ENCODE results near the gene FBXL7.

The FBXL7 gene

DNA sequence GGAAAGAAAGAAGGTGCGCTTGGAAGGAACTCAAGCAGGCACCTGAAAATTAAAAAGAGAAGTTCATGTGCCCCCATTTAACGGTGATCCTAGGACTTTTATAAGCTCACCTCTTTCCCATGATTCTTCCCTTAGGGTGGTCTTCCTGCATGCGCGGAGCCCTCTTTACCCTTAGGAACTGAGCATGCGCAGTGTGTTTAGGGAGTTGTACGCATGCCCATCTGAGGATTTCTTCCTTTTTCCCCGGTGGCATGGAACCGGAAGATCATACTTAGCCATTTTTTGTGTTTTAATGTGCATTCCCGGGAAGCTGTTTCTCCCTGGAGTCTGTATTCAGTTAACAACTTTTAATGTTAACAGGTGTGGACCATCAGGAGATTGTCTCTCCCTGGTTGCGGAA lies 119.0 kb downstream of the FBXL7 start:
- Histone ChIP-seq H3F3A (ENCODE audit: insufficient read depth) (no peaks in the 10 kb centered on the region), H3K27me3 (ENCODE audit: low read length) (no peaks in the 10 kb centered on the region), H4K20me1 (ENCODE audit: low read depth, low read length) (no peaks in the 10 kb centered on the region), H3K36me3 (ENCODE audit: low read length) (no peaks in the 10 kb centered on the region), H3K4me3 (ENCODE audit: insufficient read depth, low read length, poor library complexity, severe bottlenecking) (no peak overlapping the region), H3K4me2 (ENCODE audit: low read depth, low read length, poor library complexity, severe bottlenecking) (no peak overlapping the region), H3K9me3 (ENCODE audit: insufficient read depth, low read length) (no peaks in the 10 kb centered on the region), H3K27ac (ENCODE audit: low read depth, low read length) (no peak overlapping the region), H3K9ac (ENCODE audit: low read length) (no peak overlapping the region), H2AFZ (ENCODE audit: low read depth, low read length, severe bottlenecking) (no peak overlapping the region), H3K9me2 (replicated peaks; ENCODE audit: insufficient read depth, low read length) (no peaks in the 10 kb centered on the region), H3K79me2 (ENCODE audit: insufficient read depth, low read length) (no peaks in the 10 kb centered on the region)
- TF ChIP-seq CTCF (IDR thresholded peaks at IDR 0.05; ENCODE audit: insufficient read depth, low read length, poor library complexity, severe bottlenecking) (no peak), EZH2phosphoT487 (conservative IDR thresholded peaks at IDR 0.05; ENCODE audit: low read length) (no peak)

DNA sequence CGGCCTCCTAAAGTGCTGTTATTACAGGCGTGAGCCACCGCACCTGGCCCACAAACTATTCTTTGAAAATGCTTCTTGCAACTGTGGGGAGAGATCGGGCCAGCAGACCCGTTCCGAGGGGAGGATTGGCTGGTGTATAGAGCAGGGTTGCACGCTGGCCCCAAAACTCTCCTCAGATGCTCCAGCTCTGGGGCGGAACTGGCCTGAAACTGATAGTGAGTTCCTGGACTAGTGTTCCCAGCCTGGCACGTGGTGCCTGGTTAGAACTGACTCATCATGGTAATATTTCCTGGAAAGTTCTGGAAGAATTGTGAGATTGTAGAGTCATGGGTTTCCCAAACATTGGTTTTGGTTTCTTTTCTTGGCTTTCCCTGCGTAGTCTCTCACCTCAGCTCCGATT lies 120.5 kb downstream of the FBXL7 start:
- Histone ChIP-seq H3K79me2 (ENCODE audit: insufficient read depth, low read length) (no peaks in the 10 kb centered on the region), H3K9me2 (replicated peaks; ENCODE audit: insufficient read depth, low read length) (no peaks in the 10 kb centered on the region), H3K4me2 (ENCODE audit: low read depth, low read length, poor library complexity, severe bottlenecking) (no peak overlapping the region), H3K27me3 (ENCODE audit: low read length) (no peaks in the 10 kb centered on the region), H3K9me3 (ENCODE audit: insufficient read depth, low read length) (no peaks in the 10 kb centered on the region), H4K20me1 (ENCODE audit: low read depth, low read length) (no peaks in the 10 kb centered on the region), H3K36me3 (ENCODE audit: low read length) (no peaks in the 10 kb centered on the region), H2AFZ (ENCODE audit: low read depth, low read length, severe bottlenecking) (no peak overlapping the region), H3K4me3 (ENCODE audit: insufficient read depth, low read length, poor library complexity, severe bottlenecking) (no peak overlapping the region), H3K27ac (ENCODE audit: low read depth, low read length) (no peak overlapping the region), H3F3A (ENCODE audit: insufficient read depth) (no peaks in the 10 kb centered on the region), H3K9ac (ENCODE audit: low read length) (no peak overlapping the region)
- TF ChIP-seq EZH2phosphoT487 (conservative IDR thresholded peaks at IDR 0.05; ENCODE audit: low read length), result no peak
- TF ChIP-seq CTCF (IDR thresholded peaks at IDR 0.05; ENCODE audit: insufficient read depth, low read length, poor library complexity, severe bottlenecking), result no peak

DNA sequence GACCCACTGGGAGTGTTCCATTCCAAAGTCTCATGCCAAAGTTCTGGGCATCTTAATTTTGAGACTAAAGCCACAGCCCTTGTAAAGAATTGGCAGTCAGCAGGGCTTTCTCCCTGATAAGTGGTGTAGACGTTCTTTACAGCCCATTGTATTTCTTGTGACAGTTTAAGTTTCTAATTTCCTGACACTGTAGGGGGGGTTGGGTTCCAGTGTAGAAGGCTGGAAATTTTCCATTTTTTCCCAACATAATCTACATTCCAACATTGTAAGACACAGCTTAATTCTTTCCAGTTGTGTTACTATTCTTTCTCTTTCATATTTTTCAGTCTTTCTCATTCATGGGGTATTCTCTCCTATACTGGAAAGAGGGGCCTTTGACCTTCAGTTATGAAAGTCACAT lies 121.1 kb downstream of the FBXL7 start:
- no peaks in the 10 kb centered on the region for H3K27me3 ChIP-seq (ENCODE audit: low read length)
- no peak for TF ChIP-seq CTCF (IDR thresholded peaks at IDR 0.05; ENCODE audit: insufficient read depth, low read length, poor library complexity, severe bottlenecking)
- TF ChIP-seq EZH2phosphoT487 (conservative IDR thresholded peaks at IDR 0.05; ENCODE audit: low read length), result no peak
- H3K9ac ChIP-seq (ENCODE audit: low read length), result no peak overlapping the region
- H3K4me2 ChIP-seq (ENCODE audit: low read depth, low read length, poor library complexity, severe bottlenecking), result no peak overlapping the region
- no peak overlapping the region for H3K27ac ChIP-seq (ENCODE audit: low read depth, low read length)
- H2AFZ ChIP-seq (ENCODE audit: low read depth, low read length, severe bottlenecking), result no peak overlapping the region
- H3K4me3 ChIP-seq (ENCODE audit: insufficient read depth, low read length, poor library complexity, severe bottlenecking), result no peak overlapping the region
- no peaks in the 10 kb centered on the region for H3K36me3 ChIP-seq (ENCODE audit: low read length)
- no peaks in the 10 kb centered on the region for H3K9me2 ChIP-seq (replicated peaks; ENCODE audit: insufficient read depth, low read length)
- no peaks in the 10 kb centered on the region for H3K9me3 ChIP-seq (ENCODE audit: insufficient read depth, low read length)
- H3K79me2 ChIP-seq (ENCODE audit: insufficient read depth, low read length), result no peaks in the 10 kb centered on the region
- no peaks in the 10 kb centered on the region for H3F3A ChIP-seq (ENCODE audit: insufficient read depth)
- no peaks in the 10 kb centered on the region for H4K20me1 ChIP-seq (ENCODE audit: low read depth, low read length)

- Histone ChIP-seq H3K9me2 (replicated peaks; ENCODE audit: insufficient read depth, low read length) (no peaks in the 10 kb centered on the region), H3K9me3 (ENCODE audit: insufficient read depth, low read length) (no peaks in the 10 kb centered on the region), H3K27ac (ENCODE audit: low read depth, low read length) (no peak overlapping the region), H2AFZ (ENCODE audit: low read depth, low read length, severe bottlenecking) (no peak overlapping the region), H3K9ac (ENCODE audit: low read length) (no peak overlapping the region), H4K20me1 (ENCODE audit: low read depth, low read length) (no peaks in the 10 kb centered on the region), H3K36me3 (ENCODE audit: low read length) (no peaks in the 10 kb centered on the region), H3K4me2 (ENCODE audit: low read depth, low read length, poor library complexity, severe bottlenecking) (no peak overlapping the region), H3K79me2 (ENCODE audit: insufficient read depth, low read length) (no peaks in the 10 kb centered on the region), H3K4me3 (ENCODE audit: insufficient read depth, low read length, poor library complexity, severe bottlenecking) (no peak overlapping the region), H3K27me3 (ENCODE audit: low read length) (no peaks in the 10 kb centered on the region), H3F3A (ENCODE audit: insufficient read depth) (no peaks in the 10 kb centered on the region)
- TF ChIP-seq EZH2phosphoT487 (conservative IDR thresholded peaks at IDR 0.05; ENCODE audit: low read length), result no peak
- no peak for TF ChIP-seq CTCF (IDR thresholded peaks at IDR 0.05; ENCODE audit: insufficient read depth, low read length, poor library complexity, severe bottlenecking)
These were observed 123.8 kb downstream of the FBXL7 start for GRCh38 chr5:15623794-15624193.
